ENCODE data around the gene FMN2.
"Not testable (repeated sequence)": the region's sequence is repeated elsewhere in the genome, so short reads cannot be mapped to it uniquely, and the experiment has no call there.

The FMN2 gene

DNA sequence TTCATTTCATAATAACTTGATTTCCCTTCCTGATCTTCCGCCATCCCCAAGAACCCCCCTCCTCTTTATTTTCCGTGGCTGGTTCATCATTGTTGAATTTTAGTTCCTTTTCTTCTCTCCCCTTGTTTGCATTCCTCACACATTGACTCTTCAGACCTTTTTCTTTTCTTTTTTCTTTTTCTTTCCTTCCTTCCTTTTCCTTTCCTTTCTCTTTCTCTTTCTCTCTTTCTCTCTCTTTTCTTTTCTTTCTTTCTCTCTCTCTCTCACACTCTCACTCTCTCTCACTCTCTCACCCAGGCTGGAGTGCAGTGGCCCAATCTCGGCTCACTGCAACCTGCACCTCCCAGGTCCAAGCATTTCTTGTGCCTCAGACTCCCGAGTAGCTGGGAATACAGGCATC is 231.3 kb downstream of the FMN2 start:
- no peak for DNase-seq

DNA sequence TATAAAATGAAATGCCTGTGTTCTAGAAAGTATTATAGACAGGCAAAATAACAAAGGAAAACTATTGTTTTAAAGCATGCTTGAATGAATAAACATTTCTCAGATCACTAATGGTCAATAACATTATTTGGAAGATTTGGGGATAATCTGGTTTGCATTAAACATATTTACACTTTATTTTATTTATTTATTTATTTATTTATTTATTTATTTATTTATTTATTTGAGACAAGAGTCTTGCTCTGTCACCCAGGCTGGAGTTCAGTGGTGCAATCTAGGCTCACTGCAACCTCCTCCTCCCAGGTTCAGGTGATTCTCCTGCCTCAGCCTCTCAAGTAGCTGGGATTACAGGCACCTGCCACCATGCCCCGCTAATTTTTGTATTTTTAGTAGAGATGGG is 236.7 kb downstream of the FMN2 start:
- DNase-seq = not testable (repeated sequence)

DNA sequence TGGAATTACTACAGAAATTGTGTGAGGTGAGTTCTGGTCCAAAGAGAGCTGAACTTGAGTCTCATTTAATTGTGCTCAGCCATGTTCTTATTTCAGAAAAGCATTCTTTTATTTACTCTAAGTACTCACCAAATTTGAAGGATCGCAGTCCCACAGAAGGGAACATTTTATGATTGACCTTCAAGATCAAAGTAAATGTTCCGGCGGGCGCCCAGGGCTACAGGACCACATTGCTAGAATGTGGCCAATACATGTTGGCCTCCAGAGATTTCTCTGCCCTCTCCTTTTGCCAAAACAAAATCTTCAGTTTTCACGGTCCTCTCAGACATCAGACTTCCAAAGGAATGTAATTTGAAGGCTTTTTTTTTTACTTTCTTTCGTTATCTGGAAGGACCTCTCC is 237.8 kb downstream of the FMN2 start:
- no peak for DNase-seq

DNA sequence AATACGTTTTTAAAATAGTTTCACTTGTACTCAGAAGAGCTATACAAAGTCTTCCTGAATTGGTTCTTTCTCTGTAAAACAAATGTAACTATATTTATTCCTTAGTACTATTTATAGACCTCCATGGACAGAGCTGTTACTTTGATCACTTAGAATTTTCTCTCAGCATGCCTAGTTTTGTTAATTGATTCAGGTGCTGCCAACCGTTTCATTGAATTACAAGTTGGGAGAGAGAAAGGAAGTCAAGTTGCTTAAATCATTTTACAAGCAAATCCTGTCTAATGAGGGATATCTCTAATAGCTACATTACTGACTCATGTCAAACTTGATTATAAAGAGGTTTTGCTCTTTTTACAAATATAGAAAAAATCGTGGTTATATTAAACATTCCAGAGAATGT is 241.0 kb downstream of the FMN2 start:
- DNase-seq = no peak

DNA sequence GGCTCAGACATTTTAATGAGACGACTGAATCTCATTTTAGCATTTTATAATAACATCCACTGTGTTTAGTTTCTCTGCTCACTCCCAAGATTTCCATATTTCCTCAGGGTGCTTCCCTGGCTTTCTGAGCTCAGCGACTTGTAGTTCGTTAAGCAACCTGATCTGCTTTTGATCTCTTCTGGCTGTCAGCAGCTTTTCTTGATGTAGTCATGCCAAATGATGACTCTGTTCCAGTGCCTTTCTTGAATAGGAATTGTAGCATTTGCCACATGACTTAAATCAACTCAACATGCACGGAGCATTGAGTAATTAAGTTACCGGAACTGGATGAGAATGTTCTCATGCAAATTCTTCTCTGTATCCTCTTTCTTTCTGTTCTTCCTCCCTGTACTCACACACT is 246.1 kb downstream of the FMN2 start:
- DNase-seq = no peak

- no peak for DNase-seq
Measured at GRCh38 chr1:240338837-240339236, 247.2 kb downstream of the FMN2 start.

DNA sequence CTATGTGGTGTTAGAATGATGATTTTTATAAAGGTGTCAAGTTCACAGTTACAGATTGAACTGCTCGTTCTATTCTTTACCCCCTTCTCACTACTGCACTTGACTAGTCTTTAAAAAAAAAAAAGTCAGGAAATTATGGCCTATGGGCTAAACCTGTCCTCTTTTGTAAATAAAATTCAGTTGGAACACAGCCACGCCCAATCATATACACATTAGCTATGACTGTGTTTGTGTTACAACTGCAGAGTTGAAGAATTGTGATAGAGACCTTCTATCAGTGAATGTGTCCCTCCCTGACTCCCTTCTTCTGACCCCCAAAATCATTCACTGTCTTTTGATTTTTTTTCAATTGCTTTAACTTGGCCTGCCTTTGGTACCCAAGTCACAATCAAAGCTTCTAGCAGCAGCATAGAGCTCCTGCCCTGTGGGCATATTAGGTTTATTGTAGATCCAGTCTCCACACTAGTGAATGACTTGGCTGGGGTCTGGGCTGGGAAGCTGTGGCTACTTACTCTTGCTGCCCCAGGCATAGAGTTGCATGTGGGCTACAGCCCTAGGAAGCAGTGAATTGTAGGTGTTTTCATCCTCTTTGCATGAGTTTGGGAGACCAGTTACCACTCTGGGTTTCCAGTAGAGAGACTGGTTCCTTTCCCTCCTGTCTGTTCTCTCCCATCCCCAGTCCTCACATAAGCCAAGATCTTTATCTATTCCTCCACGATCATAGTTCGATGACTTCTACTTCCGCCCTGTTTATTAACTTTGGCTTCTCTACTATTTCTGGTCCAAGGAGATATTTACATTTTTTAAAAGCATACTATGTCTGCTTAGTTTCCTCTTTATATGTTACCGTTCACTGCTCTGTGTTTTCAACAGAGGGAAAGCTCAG is 249.9 kb downstream of the FMN2 start:
- no peak for DNase-seq

GRCh38 chr1:240342251-240342625 is 250.6 kb downstream of the FMN2 start:
- no peak for DNase-seq

DNA sequence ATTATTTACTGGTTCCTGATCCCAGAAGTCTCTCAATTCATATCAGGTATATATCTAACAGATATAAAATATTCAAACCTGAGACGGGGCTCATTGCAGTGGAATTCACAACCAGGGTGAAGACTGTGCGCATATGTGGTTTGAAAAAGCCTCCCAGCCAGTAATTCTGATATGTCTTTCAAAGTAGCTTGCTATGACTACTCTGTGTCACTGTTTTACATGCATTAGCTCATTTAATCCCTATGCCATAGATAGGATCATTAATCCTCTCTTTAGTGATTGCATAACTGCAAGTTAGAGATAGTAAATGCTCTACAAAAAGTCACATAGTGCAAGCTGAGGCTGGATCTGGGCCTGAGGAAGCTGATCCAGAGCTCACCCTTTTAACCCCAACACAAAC is 251.4 kb downstream of the FMN2 start:
- DNase-seq = no peak

- DNase-seq = no peak
Measured at GRCh38 chr1:240343966-240344365, 252.3 kb downstream of the FMN2 start.

- DNase-seq = no peak
Measured at GRCh38 chr1:240344918-240345317, 253.2 kb downstream of the FMN2 start.

GRCh38 chr1:240349695-240350094 is 258.0 kb downstream of the FMN2 start:
- DNase-seq = no peak

- no peak for DNase-seq
Measured at GRCh38 chr1:240350910-240351331, 259.2 kb downstream of the FMN2 start.

DNA sequence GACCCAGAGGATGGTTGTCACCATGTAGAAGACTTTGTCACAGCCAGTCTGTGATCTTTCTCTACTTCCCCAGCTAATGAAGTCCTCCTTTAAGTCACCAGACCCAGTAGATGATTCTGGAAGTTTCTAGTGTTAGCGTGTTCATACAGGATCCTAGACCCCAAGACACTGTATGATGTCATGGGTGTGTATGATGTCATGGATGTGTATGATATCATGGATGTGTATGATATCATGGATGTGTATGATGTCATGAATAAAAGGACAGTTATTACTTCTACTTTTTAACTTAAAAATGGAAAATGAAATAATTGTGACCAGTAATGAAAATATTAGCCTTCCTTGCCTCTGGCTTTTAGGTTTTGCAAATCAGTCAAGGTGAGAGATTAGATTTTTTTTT is 260.0 kb downstream of the FMN2 start:
- no peak for DNase-seq

DNA sequence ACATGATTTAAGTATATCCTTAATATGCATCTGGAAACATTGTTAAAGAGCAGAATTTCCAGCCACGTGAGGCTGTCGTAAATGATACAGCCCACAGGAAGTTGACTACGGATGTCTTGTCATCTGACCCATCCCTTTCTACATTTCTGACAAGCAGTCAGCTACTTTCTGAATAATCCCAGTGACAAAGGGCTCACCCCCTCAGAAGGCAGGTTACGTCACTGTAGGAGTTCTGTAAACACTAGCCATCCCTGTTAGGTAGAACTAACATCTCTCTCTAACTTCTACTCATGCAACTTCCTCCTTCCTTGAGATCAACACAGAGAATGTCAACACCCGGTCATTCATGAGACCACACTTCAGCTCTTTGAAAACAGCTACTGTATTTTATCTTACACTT is 261.1 kb downstream of the FMN2 start:
- no peak for DNase-seq

DNA sequence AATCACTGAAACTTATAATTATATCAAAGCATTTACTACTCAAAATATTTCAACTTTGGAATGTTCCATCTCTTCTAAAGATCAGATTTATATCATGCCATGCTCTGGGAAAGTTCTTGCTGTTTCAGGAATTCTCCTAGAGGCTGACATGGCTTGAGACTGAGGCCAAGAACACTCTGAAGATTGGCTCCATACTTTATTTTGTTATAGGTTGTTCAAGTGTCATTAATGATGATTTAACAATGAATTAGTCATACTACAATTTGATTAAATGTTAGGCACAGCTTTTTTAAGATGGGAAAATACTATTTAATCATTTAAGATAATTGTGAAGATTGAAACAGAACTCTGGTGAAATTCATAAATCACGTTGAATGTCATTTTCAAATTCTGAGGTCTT is 264.9 kb downstream of the FMN2 start:
- no peak for DNase-seq

- no peak for DNase-seq
Measured at GRCh38 chr1:240362046-240362445, 270.4 kb downstream of the FMN2 start.

DNA sequence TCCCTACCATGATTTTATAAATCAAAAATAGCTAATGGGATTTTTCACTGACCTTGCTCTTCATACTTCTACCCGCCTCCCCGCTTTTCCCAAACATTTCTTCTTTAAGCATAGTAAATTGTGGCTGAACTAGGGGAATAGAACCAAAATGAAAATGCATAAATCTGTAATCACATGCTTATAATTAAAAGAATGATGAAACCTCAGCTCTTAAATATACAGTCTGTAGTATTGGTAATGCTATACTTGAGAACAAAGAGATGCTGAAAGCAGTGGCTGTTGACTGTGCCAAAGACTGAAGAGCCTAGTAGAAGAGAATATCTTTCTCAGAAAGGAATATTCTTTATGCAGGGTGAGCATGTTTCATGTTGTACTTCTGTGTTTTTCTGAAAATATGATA is 271.1 kb downstream of the FMN2 start:
- no peak for DNase-seq

GRCh38 chr1:240363315-240363714 is 271.6 kb downstream of the FMN2 start:
- DNase-seq = no peak

DNA sequence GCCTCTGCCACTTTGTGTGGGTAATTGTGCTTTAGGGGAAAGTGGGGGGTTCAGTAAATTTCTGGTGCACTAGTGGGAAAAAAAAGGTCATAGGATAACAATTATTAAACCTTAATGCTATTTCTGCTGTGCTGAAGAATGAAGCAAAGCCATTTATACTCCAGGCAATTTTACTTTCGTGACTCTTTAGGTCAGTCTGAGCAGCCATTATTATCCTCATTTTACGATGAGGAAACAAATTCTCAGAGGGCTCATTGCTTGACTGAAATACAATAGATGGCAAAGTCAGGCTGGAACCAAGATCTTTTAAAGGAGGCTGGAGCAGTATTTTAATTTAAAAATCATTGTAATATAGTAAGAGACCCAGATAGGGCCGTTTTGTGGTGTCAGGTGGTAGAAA is 272.2 kb downstream of the FMN2 start:
- no peak for DNase-seq

GRCh38 chr1:240366636-240367035 is 275.0 kb downstream of the FMN2 start:
- no peak for DNase-seq

DNA sequence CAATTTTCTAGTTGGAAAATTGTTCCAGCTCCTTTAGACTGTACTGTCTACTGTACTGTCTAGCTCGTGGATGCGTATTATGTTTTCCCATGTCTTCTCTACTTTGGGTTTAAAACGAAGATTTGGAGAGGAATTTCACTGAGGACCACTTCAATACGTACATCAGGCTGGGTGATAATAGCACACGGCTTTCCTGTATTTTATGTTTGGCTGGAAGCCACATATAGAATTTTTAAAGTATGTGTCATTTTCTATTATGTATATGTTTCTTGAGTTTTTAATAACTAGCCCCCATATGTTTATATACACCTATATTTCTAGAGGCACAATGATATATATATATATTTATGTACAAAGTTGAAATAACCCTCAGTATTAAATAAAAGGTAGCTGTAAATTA is 293.9 kb downstream of the FMN2 start:
- no peak for DNase-seq

DNA sequence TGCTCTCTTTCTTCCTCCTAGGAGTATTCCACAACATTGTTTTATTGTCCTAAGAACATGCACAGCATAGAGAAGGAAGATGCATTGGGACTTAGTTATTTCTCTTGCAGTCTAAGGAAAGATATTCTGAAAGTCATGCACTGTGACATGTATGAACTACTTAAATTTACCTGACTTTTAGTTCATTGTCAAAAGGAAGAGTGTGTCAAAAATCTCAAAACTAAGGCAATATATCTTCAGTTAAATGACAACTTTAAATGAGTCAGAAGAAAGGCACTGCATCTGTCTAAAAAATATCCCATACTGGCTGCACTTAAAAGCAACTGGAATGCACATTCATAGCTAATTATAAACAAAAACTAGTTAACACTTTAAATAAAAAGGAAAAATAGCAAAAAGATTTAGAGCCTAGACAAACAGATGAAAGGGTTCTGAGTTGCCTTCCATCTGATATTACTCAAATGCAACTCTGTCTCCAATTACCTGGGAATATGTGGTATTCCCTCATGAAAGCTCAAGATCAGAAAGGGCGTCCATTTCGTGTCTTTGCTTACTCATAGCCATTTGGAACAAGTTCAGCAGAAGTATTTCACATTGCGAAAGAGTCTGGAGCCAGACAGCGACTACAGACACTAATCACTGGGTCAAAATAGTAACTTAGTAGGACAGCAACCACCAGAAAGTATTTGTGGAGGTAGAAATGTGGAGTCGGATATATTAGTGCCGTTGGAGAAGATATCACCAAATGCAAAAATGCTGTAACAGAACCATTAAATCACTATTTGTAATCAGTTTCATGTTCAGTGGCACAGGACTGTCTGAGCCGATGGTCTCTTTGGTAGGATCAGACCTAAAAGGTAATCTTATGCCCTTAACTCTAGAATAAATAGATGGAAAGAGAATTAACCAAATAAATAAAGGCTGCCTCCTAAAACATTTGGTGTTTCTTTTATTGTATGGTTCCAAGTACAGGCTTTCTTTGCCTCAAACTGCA is 294.6 kb downstream of the FMN2 start:
- DNase-seq = no peak

DNA sequence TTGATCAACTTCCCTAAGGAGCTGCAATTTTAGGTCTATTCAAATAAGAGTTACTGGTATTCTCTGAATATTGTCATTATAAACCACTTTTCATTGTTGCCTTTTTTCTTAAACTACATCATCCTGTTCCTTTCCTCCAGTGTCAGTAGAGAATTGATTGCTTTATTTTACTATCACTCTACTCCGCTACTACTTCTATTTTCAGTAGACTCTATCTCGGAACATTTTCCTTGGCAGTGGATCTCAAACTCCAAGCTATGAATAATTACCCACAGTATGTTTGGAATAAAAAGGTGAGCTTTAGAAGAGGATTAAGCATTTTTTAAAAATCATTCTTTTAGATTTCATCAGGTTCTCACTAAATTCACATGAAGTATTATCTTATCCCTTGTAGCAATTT is 295.4 kb downstream of the FMN2 start:
- no peak for DNase-seq
